Measurements from ENCODE around the gene MS4A15.
"Not testable (repeated sequence)": the region's sequence is repeated elsewhere in the genome, so short reads cannot be mapped to it uniquely, and the experiment has no call there.

MS4A15 gene, protein sequence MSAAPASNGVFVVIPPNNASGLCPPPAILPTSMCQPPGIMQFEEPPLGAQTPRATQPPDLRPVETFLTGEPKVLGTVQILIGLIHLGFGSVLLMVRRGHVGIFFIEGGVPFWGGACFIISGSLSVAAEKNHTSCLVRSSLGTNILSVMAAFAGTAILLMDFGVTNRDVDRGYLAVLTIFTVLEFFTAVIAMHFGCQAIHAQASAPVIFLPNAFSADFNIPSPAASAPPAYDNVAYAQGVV

DNA sequence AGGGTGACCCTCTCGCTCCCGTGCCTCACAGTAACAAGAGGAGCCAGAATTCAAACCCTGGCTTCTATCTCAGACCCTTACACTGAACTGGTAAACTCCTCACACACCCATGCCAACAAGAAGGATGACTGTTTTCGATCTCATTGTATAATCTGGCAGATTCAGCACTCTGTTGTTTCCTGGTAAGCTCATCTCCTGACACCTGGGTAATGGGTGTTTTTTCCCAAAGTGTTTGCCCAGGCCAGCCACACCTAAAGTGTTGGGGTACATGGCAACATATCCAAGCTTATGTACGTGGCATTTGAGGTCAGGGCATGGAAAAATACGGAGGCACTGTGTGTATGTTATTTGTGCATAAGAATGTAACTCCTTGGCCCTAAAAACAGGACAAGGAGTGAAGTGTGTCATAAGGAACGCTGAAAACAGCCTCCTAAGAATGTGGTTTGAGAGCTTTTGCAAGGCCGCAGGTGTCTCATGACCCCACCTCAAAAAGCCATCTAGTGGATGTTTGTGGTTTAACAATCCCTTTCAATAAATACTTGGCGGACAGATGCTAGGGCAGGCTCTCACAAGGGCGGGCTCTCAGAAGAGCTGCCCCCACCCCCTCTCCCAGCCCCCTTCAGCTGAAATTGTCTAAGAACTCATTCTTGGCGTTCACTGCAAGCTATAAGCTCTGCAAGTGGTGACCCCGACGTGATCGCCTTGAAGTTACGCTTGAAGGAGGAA, at the start of gene MS4A15:
MS4A15 (plus strand) TSS at position 561 of the 726 bp plus-strand sequence. CDS start 6,867 bp downstream, outside the sequence.
- DNase-seq (ENCODE audit: low spot score) = no peak

DNA sequence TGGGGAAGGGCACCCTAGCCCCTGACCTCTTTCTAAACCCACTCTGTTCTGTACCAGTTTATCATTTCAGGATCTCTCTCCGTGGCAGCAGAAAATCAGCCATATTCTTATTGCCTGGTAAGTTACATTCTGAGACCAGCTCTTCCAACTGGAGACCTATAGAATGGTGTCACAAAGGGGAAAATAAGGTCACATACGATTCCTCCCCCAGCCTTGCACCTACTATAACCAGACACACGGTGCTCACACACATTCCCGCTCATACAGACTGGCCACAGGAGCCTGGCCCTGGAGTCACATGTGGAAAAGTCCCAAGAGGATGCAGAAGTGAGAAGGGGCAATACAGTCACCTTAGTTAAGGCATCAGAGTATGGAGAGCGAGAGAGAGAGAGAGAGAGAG, 49.7 kb upstream of the MS4A15 start:
- DNase-seq (ENCODE audit: low spot score) = no peak

DNA sequence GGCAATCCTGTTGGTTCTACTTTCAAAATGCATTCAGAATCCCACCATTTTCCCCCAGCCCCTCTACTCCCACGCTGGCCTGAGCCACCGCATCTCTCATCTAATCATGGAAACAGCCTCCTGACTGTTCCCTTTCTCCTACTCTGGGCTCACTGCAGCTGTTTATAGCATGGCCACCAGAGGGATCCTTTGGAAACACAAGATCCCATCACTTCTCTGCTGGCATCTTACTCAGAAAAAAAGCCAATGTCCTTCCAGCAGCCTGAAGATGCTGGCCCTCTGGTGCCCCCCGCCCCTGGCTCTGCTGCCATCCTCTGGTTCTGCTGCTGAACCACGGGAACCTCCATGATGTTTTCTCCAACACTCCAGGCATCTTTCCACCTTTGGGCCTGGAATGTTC, 46.2 kb upstream of the MS4A15 start:
- DNase-seq (ENCODE audit: low spot score) = no peak

DNA sequence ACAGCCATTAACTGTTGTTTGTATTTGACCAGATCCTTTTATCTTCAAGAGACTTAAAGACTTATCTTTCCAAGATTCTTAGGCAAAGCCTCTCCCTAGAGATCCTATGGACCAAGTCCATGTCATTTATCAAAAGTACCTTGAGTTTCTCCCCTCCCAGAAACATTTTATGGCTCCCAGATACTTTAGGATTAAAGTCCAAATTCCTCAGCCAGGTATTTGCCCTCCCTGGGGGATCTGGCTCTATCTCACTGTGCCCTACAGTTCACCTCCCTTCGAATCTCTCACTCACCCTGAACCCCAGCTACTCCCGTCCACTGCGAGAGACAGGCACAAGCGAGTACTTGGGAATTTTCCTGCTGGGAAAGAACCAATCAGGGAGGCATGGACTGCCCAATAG, 45.4 kb upstream of the MS4A15 start:
- no peak for DNase-seq (ENCODE audit: low spot score)

DNA sequence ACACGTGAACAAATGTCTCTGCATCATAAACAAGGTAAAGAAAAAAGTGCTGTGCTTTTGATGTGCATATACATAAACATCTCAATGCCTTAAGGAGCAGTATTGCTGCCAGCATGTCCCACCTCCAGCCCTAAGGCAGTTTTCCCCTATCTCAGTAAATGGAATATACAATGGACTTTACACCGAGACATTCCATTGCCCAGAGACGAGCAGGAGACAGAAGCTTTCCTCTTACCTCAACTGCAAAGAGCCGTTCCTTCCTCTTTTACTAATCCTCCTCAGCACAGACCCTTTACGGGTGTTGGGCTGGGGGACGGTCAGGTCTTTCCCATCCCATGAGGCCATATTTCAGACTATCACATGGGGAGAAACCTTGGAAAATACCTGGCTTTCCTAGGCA, 43.2 kb upstream of the MS4A15 start:
- not testable (repeated sequence) for DNase-seq (ENCODE audit: low spot score)

DNA sequence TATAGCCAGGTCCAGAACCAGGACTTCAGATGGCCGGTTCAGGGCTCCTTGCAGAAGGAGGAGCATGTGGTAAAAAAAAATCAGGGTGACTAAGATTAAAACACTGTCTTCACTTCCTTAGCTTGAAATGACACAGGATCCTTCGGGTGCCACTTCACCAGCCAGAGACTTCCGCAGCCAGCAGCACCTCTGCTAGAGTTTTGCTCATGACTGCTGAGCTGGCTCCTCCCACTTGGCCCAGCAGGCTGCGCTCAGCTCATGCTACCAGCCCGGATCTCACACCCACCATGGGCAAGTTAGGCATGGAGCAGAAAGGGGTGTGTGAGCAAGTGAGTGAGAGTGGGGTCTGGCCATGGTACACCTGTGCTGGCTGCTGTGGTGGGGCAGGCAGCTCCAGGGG, 38.7 kb upstream of the MS4A15 start:
- no peak for DNase-seq (ENCODE audit: low spot score)

DNA sequence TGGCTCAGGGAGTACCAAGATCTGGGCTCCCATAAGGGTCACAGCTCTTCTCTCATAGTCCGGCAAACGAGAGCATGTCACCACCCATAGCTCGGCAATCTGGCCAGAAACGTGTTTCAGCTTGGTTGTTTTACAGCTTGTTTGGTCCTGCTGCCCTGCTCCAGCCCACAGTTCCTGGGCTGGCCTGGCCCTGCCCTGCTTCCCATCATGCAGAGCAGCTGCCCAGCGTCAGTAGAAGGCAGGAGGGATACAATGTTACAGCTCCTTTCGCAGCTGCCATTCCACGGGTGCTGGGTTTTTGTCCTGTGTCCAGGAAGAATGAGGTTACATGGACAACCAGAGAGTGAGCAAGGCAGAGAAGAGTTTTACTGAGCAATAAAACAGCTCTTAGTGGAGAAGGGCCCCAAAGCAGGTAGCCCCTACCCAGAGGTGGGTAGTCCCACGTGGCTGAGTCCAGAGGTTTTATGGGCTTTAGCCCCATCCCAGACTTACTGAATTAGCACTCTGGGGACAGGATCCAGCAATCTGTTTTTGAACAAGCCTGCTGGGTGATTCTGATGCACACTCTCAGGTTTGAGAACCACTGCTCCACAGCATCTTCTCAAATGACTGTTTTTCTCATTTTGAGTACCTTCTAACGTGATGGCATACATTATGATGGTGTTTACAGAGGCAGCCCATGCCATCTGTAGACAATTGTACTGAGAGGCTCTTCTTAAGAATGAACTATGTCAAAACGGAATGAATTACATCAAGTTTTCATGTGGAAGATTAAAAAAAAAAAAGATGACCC, 37.9 kb upstream of the MS4A15 start:
- DNase-seq (ENCODE audit: low spot score) = no peak

DNA sequence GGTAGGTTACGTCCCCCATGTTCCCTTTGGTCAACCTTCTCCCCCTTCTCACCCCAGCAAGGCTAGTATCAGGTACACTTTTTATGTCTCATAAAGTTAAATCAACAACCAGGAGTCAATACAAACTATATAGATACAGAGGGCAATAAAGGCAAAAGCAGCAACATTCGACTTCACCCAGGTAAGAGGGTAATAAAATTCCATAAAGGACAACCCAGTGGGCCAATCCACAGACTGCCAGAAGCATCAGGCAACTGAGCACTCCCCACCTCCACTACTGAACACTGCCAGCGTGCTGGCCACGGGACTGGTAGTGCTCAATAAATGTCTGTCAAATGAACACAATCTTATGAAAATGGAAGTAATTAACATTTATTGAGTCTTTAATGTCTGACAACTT, 37.3 kb upstream of the MS4A15 start:
- DNase-seq (ENCODE audit: low spot score) = no peak

DNA sequence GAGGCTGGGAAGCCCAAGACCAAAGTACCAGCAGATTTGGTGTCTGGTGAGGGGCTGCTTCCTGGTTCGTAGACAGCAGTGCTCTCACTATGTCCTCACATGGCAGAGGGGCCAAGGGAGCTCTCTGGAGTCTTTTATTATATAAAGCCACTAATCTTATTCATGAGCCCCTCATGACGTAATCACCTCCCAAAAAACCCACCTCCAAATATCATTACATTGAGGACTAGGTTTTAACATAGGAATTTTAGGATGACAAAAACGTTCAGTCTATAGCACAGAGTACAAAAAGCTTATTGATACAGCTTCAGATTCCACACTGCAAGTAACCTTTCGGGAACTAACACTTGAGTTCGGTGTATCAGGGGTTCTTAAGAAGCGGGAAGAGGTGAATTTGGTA, 36.2 kb upstream of the MS4A15 start:
- no peak for DNase-seq (ENCODE audit: low spot score)

DNA sequence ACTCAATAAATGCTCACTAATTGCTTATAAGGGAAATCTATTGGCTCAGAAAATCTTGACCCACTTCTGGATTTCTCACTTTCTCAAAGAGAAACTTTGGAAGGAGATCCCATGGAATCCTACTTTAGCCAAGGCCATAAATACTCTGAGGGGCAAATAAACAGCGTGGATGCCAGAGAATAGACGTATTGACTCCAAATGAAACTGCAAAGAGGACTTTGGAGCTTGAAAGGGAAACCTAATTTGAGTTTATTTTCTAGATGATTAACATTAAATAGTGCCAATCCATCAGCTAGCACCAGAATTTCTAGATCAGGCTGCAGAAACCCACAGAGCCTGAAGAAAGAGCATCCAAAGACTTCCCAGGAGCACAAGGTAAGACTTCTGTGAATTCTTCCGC, 32.2 kb upstream of the MS4A15 start, which contains the start of gene MS4A18:
MS4A18 (plus strand) TSS at position 301 of the 400 bp plus-strand sequence.
- no peak for DNase-seq (ENCODE audit: low spot score)

DNA sequence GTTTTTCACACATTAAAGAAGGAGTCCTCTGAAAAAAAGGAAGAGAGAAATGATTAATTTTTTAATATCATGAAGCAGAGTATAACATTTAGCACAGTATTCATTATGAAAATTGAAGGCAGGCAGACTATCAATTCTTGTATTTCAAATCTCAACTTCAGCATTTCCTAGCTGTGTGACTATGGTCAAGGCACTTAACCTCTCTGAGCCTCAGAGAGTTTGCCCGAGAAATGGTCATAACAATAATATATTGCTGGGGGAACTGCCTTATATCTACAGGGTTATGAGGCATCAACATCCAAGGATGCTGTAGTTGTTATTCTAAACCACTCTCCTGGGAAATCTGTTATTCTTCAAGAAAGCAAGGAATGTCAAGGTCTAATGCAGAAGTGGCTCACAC, 31.1 kb upstream of the MS4A15 start:
- no peak for DNase-seq (ENCODE audit: low spot score)

DNA sequence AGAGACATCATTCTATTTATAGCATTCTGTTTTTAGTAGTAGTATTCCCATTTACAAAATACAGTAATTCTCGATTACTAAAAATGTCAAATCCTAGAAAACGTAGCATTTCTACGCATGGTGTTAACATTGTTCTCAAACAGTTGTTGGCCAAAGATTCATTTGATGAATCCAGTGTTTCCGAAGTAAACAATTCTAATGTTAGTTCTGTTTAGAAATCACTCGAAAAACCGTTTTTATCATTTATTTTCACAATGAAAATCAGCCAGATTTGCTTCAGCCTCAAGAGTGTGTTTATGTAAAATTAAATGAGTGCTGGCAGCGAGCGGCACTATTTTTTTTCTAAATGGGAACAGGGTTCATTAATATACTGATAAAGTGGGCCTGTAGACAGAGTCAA, 25.1 kb upstream of the MS4A15 start:
- no peak for DNase-seq (ENCODE audit: low spot score)

DNA sequence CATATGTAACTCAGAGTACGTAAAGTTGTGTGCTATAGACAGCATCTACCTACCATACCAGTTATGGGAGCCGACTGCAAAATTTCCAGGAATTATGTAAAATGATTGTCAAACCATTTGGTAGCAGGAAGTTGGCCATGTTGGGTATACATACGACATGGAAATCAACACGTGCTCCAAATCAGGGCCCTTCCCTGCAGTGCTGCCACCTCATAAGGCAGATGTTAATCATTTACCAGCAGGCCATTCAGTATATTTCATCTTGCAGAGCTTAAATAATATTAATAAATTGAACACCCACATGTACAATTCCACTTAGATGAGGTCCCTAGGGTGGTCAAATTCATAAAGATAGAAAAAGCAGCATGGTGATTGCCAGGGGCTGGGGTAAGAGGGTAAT, 22.4 kb upstream of the MS4A15 start:
- no peak for DNase-seq (ENCODE audit: low spot score)

DNA sequence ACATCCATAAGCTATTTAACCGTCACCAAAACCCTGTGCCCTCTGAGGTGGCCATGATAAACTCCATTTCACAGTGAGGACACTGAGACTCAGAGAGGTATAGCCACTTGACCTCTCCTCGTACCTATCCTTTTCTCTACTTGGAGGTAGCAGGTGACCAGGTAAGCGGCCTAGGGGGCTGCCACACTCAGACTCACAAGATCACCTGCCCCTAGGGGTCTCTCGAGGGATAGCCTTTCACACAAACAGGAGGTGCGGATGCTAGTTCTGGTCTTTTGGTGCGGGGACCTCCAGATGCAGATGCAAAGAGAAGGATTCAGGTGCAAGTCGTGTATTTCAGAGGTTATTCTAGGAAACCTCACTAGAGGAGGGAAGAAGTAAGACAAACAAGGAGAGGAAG, 17.6 kb upstream of the MS4A15 start:
- DNase-seq (ENCODE audit: low spot score) = no peak

DNA sequence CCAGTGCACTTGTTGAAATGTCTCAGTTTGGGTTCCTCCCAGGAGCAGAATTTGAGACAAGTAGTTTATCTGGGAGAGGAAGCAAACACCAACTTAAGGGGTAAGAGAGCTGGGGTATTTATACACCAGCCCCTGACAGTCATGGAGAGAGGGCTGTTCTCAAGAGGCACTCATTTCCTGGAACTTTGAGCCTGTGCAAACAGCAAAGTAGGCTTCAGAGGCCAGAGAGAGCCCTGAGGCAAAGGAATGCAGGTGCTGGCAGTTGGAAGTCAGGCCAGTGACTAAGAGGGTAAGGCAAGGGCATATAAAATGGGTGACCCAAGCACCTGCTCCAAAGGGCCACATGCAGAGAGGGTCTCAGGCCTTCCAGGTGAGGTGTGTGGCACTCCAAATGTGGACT, 16.1 kb upstream of the MS4A15 start:
- DNase-seq (ENCODE audit: low spot score) = no peak

DNA sequence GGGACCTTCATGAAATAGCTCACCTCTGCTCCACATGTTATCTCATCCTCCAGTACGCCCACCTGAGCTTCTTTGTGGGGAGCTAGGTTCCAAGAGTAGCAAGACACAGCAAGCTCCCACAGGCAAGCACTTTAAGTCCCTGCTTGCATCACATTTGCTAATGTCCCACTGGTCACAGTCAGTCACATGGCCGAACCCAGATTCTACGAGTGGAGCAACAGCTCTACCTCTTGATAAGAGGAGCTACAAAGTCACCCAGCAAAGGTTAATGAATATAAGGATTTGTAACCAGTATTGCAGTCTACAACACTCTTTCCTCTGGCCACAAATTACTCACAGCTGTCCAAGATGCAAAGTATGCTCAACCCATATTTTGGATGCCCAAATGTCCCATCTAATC, 15.2 kb upstream of the MS4A15 start:
- DNase-seq (ENCODE audit: low spot score) = no peak

DNA sequence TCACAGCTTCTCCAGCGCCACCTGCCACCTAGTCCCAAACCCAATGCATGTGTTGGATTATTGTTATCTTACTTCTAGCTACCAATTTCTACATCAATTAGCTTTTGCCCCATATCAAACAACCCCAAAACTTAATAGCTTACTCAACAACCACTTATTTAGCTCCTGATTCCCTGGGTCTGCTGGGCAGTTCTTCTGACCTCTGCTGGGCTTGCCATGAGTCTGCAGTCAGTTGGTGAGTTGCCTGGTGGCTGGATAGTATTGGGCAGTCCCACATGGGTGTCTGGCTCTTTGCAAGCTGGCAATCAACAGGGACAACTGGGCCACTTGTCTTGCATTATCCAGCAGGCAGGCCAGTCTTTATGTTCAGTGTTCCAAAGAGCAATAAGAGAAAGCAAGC, 13.6 kb upstream of the MS4A15 start:
- no peak for DNase-seq (ENCODE audit: low spot score)

DNA sequence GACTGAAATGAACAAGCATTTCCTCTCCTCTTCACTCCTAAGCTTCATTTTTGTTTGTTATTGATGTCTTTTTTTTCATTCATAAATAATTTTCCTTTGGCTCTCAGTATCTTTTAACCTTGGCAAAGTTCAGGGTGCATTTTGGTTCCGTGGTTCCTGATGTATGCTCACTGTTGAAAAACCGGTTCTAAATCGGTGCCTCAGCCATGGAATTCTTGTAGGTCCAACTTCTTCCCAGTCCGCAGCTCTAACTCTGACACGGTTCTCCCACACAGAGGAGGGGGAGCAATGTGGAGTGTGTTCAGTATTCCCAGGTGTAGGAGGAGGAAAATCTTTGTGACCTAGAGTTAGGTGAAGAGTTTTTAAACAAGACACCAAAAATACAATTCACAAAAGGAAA, 12.6 kb upstream of the MS4A15 start:
- DNase-seq (ENCODE audit: low spot score) = no peak

DNA sequence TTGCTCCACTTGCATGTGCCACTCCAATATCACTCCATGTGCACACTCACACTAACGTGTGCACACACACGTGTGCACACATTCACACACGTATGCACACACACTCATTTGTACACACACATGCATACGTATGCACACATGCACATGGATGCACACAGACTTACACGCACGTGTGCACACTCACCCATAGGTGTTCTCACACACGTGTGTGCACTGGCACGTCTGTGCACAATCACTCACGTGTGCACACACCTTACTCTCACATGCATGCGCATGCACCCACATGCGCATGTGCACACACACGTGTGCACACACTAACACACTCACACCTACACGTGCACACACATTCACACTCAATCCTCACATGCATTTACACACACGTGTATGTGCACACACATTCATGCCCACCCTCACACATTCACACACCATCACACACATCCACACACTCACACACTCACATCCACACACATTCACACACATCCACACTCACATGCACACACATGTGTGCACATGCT, 9.3 kb upstream of the MS4A15 start:
- no peak for DNase-seq (ENCODE audit: low spot score)

DNA sequence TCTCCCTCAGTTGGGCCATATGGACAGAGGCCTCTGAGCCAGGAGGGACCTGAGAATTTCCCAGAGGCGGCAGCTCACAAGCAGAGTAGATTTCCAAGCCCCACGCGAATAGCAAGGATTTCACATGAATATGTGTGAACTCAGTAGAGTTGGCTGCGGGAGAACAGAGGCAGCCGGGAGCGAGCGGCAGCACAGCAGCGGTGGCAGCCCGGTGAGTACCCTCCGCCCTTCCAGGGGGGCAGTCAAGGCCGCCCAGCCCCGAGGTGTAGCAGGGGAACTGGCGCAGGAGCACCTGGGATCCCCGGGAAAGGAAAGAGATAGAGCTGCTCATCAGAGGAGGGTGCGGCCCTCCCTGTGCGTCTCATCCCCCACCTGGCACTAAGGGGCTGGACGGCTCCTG, 8.4 kb upstream of the MS4A15 start:
- no peak for DNase-seq (ENCODE audit: low spot score)

DNA sequence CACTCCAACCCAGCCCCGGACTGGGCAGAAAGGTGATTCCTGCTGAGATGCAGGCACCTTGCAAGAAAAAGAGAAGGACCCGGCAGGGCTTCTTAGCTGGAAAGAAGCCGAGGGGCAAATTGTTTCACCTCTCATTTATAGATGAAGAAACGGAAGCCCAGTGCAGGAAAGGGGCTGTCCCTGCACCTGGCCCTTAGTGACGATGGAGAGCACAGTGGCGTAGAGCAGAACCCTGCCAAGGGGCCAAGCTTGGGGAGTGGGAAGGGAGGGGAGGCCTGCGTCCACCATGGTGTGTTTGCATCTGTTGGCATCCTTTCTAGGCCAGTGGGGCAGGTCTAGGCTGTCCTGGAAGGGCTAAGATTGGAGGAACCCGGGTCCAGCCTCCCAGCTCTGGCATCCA, 7.8 kb upstream of the MS4A15 start:
- DNase-seq (ENCODE audit: low spot score) = no peak

DNA sequence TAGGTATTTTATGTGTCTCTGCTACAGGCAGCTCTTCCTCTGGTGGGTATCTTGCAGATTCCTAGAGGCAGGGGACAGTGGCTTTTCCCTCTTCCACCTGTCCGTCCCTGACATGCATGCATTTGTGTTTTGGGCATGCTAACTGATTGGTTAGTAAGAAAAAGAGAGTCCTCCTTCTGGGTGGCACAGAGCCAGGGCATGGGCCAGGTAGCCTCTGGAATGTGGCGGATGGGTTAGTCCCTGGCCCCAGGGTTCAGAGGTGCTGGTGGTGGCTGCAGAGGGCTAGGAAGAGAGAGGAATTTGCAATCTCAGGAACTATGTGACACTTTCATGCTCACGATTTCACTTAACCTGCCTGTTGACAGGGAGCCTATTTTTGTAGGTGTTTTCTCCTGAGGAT, 5.8 kb upstream of the MS4A15 start:
- DNase-seq (ENCODE audit: low spot score) = no peak

DNA sequence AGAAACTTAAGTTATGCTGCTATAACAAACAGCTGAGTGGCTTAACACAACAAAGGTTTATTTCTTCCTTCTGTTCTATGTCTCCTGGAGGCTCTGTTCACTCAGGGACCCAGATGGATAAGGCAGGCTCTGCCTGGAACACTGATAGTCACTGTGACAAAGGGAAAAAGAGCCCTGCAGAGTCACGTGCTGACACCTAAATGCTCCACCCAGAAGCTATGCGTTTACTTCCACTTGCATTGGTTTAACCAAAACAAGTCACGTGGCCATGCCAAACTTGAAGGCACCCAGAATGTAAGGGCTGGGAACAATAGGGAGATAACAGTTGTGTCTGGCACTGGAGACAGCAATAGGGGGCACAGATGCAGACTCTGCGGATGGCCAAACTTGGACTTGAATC, 3.4 kb upstream of the MS4A15 start:
- DNase-seq (ENCODE audit: low spot score) = no peak
